K562 (cell line): ENCODE results near the gene ADGRG1. TPM values are rescaled to one million over a fixed set of nuclear protein-coding genes. Genes with fewer than 3 reads are reported as not detected.

Experiments
- ATAC-seq: fragments of 200-7000 bp; cut with Tn5 transposase; 3 replicates; pipeline ENCODE4 v1.9.1; 2020; ENCODE audit warnings: moderate library complexity
- BruUV-seq: library from RNA; stranded (reverse); fragments of 400-500 nt; replicated peaks from 2 replicates; lab custom pipeline; 2021; lab: Mats Ljungman, UMichigan
- CTCF ChIA-PET: fragments of 300-600 bp; formaldehyde crosslinking; extraction: SDS; loops from one replicate; lab custom pipeline; 2021; ENCODE audit warnings: low intra/inter-chr PET ratio; lab: Yijun Ruan, JAX
- POLR2A ChIA-PET: fragments of 300-600, 350-650 bp; sonication (Branson Sonifier 250); formaldehyde crosslinking; extraction: SDS; loops from one replicate; lab custom pipeline; 2021; ENCODE audit warnings: antibody characterized with exemption, inconsistent platforms; lab: Yijun Ruan, JAX
- DNase-seq, 4 experiments: peaks; one replicate each; pipeline versions ENCODE4 v3.0.0 to v3.0.0-alpha.2; 2011 to 2018; ENCODE audit warnings: low spot score in 3 of 4, mixed read lengths in 3 of 4; ENCODE audit errors: extremely low read depth in 1 of 4
- FAIRE-seq: peaks from 2 replicates; lab custom pipeline; 2011; peaks lifted over from hg19 to GRCh38; lab: Jason Lieb, UNC
- H2AFZ ChIP-seq: 2 replicates; pipeline ENCODE4 v1.6.0; 2011; ENCODE audit warnings: low read depth, low read length, control low read depth, inconsistent platforms
- H3K27ac ChIP-seq: fragments of 200-600 bp; 3 replicates; pipeline ENCODE4 v1.8.0; 2011; ENCODE audit warnings: low read depth, mild to moderate bottlenecking, control low read depth, inconsistent platforms, low read length, moderate library complexity, mixed read lengths; ENCODE audit errors: extremely low read depth
- H3K27me3 ChIP-seq, 2 experiments: fragments of 300-600 bp in 1 of 2; 2 replicates in 1 of 2; 3 replicates in 1 of 2; pipeline versions ENCODE4 v1.6.0 to v1.8.0; 2011; ENCODE audit warnings: inconsistent platforms in 2 of 2, low read length in 2 of 2, mild to moderate bottlenecking in 1 of 2, mixed read lengths in 1 of 2, moderate library complexity in 1 of 2; ENCODE audit not compliant: control insufficient read depth in 2 of 2, insufficient read depth in 2 of 2
- H3K36me3 ChIP-seq: fragments of 300-600 bp; 3 replicates; pipeline ENCODE4 v1.8.0; 2011; ENCODE audit warnings: mild to moderate bottlenecking, low read length, inconsistent platforms; ENCODE audit not compliant: control insufficient read depth, insufficient read depth
- H3K4me1 ChIP-seq, 2 experiments: fragments of 200-600 bp in 1 of 2; replicated peaks in 1 of 2; 2 replicates in 1 of 2; 3 replicates in 1 of 2; pipeline versions ENCODE4 v1.5.1 to v1.8.0; 2011; ENCODE audit warnings: inconsistent platforms in 2 of 2, low read length in 2 of 2, mild to moderate bottlenecking in 1 of 2, mixed read lengths in 1 of 2, moderate library complexity in 1 of 2; ENCODE audit not compliant: control insufficient read depth in 2 of 2, insufficient read depth in 2 of 2
- H3K4me2 ChIP-seq: 2 replicates; pipeline ENCODE4 v1.6.1; 2011; ENCODE audit warnings: low read length, control low read depth, inconsistent platforms, mixed read lengths; ENCODE audit not compliant: insufficient read depth
- H3K4me3 ChIP-seq: fragments of 200-600 bp; sonication (generic), shearing (Covaris generic); 2 replicates; pipeline ENCODE4 v1.5.1; 2016; ENCODE audit warnings: control low read depth, inconsistent platforms
- H3K79me2 ChIP-seq: fragments of 200-600 bp; 3 replicates; pipeline ENCODE4 v1.8.0; 2011; ENCODE audit warnings: low read length, inconsistent platforms; ENCODE audit not compliant: control insufficient read depth, insufficient read depth
- H3K9ac ChIP-seq, 2 experiments: 2 replicates each; pipeline versions ENCODE4 v1.6.0 to v1.6.1; 2011; ENCODE audit warnings: low read depth in 2 of 2, low read length in 2 of 2, control low read depth in 1 of 2, inconsistent platforms in 1 of 2, mild to moderate bottlenecking in 1 of 2, mixed read lengths in 1 of 2; ENCODE audit not compliant: insufficient read depth in 1 of 2
- H3K9me1 ChIP-seq: one replicate; pipeline ENCODE4 v1.6.0; 2011; ENCODE audit warnings: inconsistent platforms, mild to moderate bottlenecking, low read length, moderate library complexity; ENCODE audit not compliant: control insufficient read depth, insufficient read depth
- H3K9me3 ChIP-seq: replicated peaks from 2 replicates; pipeline ENCODE4 v1.5.1; 2011; ENCODE audit warnings: low read depth, low read length, inconsistent platforms; ENCODE audit not compliant: control insufficient read depth, insufficient read depth
- H4K20me1 ChIP-seq: replicated peaks from 2 replicates; pipeline ENCODE4 v1.6.1; 2011; ENCODE audit warnings: low read length, inconsistent platforms, mixed read lengths; ENCODE audit not compliant: control insufficient read depth, insufficient read depth
- ETV6 ChIP-seq, 3 experiments: fragments of 150-350 bp in 1 of 3; sonication (generic) in 1 of 3; formaldehyde crosslinking in 1 of 3; IDR thresholded peaks; 2 replicates each; pipeline versions ENCODE4 v1.6.1 to v1.8.0; 2014 to 2022; ENCODE audit warnings: borderline replicate concordance in 2 of 3, low read depth in 2 of 3, antibody characterized with exemption in 1 of 3, low read length in 1 of 3, mild to moderate bottlenecking in 1 of 3, missing genetic modification reagents in 1 of 3
- MXD1 ChIP-seq: fragments of 250-450 bp; sonication (Bioruptor Pico); IDR thresholded peaks from 2 replicates; pipeline ENCODE4 v1.8.0; 2021; ENCODE audit warnings: borderline replicate concordance, mild to moderate bottlenecking, moderate library complexity; ENCODE audit not compliant: poor library complexity, severe bottlenecking
- NFYB ChIP-seq: IDR thresholded peaks from 2 replicates; pipeline ENCODE4 v1.6.1; 2011; ENCODE audit warnings: mild to moderate bottlenecking, moderate library complexity; ENCODE audit not compliant: insufficient read length; ENCODE audit errors: extremely low read depth
- RNF2 ChIP-seq: sonication (generic); IDR thresholded peaks from 2 replicates; pipeline ENCODE4 v1.6.1; 2016
- UBTF ChIP-seq, 2 experiments: IDR thresholded peaks; 2 replicates each; pipeline ENCODE4 v1.6.1; 2012; ENCODE audit warnings: improper control_type of control experiment in 2 of 2, low read depth in 2 of 2, low read length in 2 of 2, borderline replicate concordance in 1 of 2
- XRCC3 ChIP-seq: fragments of 450-650 bp; IDR thresholded peaks from 2 replicates; pipeline ENCODE4 v1.6.1; 2017; ENCODE audit warnings: mild to moderate bottlenecking, moderate library complexity
- WGBS: fragments of 100-300 bp; shearing (Covaris generic); methylation state at CpG from one replicate; pipeline ENCODE4 v1.1.6; 2016; ENCODE audit warnings: low coverage, mixed read lengths; ENCODE audit not compliant: insufficient coverage; ENCODE audit errors: missing lambda C conversion rate; 5-methylcytosine and 5-hydroxymethylcytosine counted together
- in situ Hi-C: fragments of 300-500 bp; cut with MboI; formaldehyde crosslinking; loops from 4 replicates; pipeline ENCODE4 v1.15.0; 2018; ENCODE audit warnings: inconsistent platforms, mixed read lengths
- intact Hi-C: fragments of 100-400 bp; cut with micrococcal nuclease; formaldehyde crosslinking; loops from 2 replicates; pipeline ENCODE4 v1.14.2; 2022
- polyA plus RNA-seq, 8 experiments: library from polyadenylated mRNA; depleted of rRNA in 4 of 8; stranded (reverse) in 5 of 8; unstranded in 3 of 8; fragments of >200 nt; fragmentation: Nextera tagmentation in 2 of 8; fragmentation: Illumina TruSeq in 1 of 8; extraction: Ambion mirVana in 2 of 8; extraction: Trizol in 1 of 8; gene quantifications; 2 replicates each; pipeline versions ENCODE4 v1.2.1 to v1.2.3, GENCODE V29; 2011 to 2014; ENCODE audit warnings: inconsistent platforms in 1 of 8, missing spikeins in 1 of 8
- total RNA-seq, 7 experiments: library from RNA; depleted of rRNA in 6 of 7; stranded (reverse); fragments of >200 nt in 6 of 7; fragmentation: Illumina TruSeq in 2 of 7; extraction: Trizol in 2 of 7; gene quantifications; 2 replicates each; pipeline versions ENCODE4 v1.2.1 to v1.2.3, GENCODE V29; 2011 to 2021; ENCODE audit warnings: low replicate concordance in 1 of 7
- TF ChIP-seq, protein P1 (sequence below): fragments of 450-650 bp; conservative IDR thresholded peaks from 2 replicates; pipeline ENCODE4 v1.6.1; 2016; ENCODE audit warnings: missing genetic modification characterization, low read depth, mild to moderate bottlenecking, missing compliant biosample characterization, moderate library complexity

The ADGRG1 gene
- total and polyA plus RNA-seq, 9 of the 15 experiments (the other 6 are each of a cell fraction or from before 2014, with no cell fraction given), result 0.04 to 0.31 (median 0.16) TPM; not detected in 6

GRCh38 chr16:57711346-57711745, 82.9 kb downstream of the ADGRG1 start:
- Histone ChIP-seq H4K20me1 (no peaks in the 10 kb centered on the region), H2AFZ (no peak overlapping the region), H3K27me3 (peaks cover 10 to 36% of the 10 kb centered on the region in 2 experiments; a peak in 4 of 5 replicates), H3K4me1 (peaks cover 6 to 16% of the 10 kb centered on the region in 2 experiments; a peak in 4 of 5 replicates), H3K4me2 (no peak overlapping the region), H3K9ac (no peak overlapping the region), H3K36me3 (no peaks in the 10 kb centered on the region), H3K9me3 (no peaks in the 10 kb centered on the region), H3K4me3 (no peak overlapping the region), H3K9me1 (no peaks in the 10 kb centered on the region), H3K79me2 (no peaks in the 10 kb centered on the region), H3K27ac (no peak overlapping the region)
- BruUV-seq, result no TSS peak
- ATAC-seq, result no peak
- WGBS, result 24% methylated on average over 5 of the region's 5 CpGs
- ChIA-PET POLR2A (interaction anchor here (1.1 to 1.8 kb wide), 4 partner anchors 11 to 44 kb away, joined by 3 to 4 read pairs (median 4); no protein-coding TSS in a partner anchor), CTCF (no interaction called here)
- intact Hi-C loops, result no loop called here
- FAIRE-seq, result no peak
- DNase-seq, result no peak
- TF ChIP-seq ETV6 (IDR thresholded peaks at IDR 0.05; ENCODE audit: borderline replicate concordance in 1 of 2, low read depth in 2 of 2, low read length in 1 of 2), result no peak
- no peak for TF ChIP-seq ETV6 (CRISPR knock-in tag; IDR thresholded peaks at IDR 0.05; ENCODE audit: borderline replicate concordance)
- TF ChIP-seq MXD1 (CRISPR knock-in tag), result no peak
- TF ChIP-seq NFYB, result no peak
- TF ChIP-seq RNF2, result no peak
- TF ChIP-seq XRCC3, result no peak
- TF ChIP-seq UBTF (IDR thresholded peaks at IDR 0.05; ENCODE audit: borderline replicate concordance in 1 of 2, low read depth in 2 of 2, low read length in 2 of 2), result no peak
- TF ChIP-seq, protein P1, sequence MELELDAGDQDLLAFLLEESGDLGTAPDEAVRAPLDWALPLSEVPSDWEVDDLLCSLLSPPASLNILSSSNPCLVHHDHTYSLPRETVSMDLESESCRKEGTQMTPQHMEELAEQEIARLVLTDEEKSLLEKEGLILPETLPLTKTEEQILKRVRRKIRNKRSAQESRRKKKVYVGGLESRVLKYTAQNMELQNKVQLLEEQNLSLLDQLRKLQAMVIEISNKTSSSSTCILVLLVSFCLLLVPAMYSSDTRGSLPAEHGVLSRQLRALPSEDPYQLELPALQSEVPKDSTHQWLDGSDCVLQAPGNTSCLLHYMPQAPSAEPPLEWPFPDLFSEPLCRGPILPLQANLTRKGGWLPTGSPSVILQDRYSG (tag), result no peak
- in situ Hi-C loops, result no loop called here
